K562 (cell line): ENCODE data around the gene LONRF3. TPM values are rescaled to one million over a fixed set of nuclear protein-coding genes. Genes with fewer than 3 reads are reported as not detected.
A peak's percentile ranks its signal among the peaks of the same experiment; 100 is the strongest.

Experiments used
- ATAC-seq: fragments of 200-7000 bp; cut with Tn5 transposase; 3 replicates; pipeline ENCODE4 v1.9.1; 2020; ENCODE audit warnings: moderate library complexity
- BruUV-seq: library from RNA; stranded (reverse); fragments of 400-500 nt; replicated peaks from 2 replicates; lab custom pipeline; 2021; lab: Mats Ljungman, UMichigan
- CTCF ChIA-PET: fragments of 300-600 bp; formaldehyde crosslinking; extraction: SDS; loops from one replicate; lab custom pipeline; 2021; ENCODE audit warnings: low intra/inter-chr PET ratio; lab: Yijun Ruan, JAX
- POLR2A ChIA-PET: fragments of 300-600, 350-650 bp; sonication (Branson Sonifier 250); formaldehyde crosslinking; extraction: SDS; loops from one replicate; lab custom pipeline; 2021; ENCODE audit warnings: antibody characterized with exemption, inconsistent platforms; lab: Yijun Ruan, JAX
- DNase-seq, 4 experiments: peaks; one replicate each; pipeline versions ENCODE4 v3.0.0 to v3.0.0-alpha.2; 2011 to 2018; ENCODE audit warnings: low spot score in 3 of 4, mixed read lengths in 3 of 4; ENCODE audit errors: extremely low read depth in 1 of 4
- FAIRE-seq: peaks from 2 replicates; lab custom pipeline; 2011; peaks lifted over from hg19 to GRCh38; lab: Jason Lieb, UNC
- H2AFZ ChIP-seq: 2 replicates; pipeline ENCODE4 v1.6.0; 2011; ENCODE audit warnings: low read depth, low read length, control low read depth, inconsistent platforms
- H3K27ac ChIP-seq: fragments of 200-600 bp; 3 replicates; pipeline ENCODE4 v1.8.0; 2011; ENCODE audit warnings: low read depth, mild to moderate bottlenecking, control low read depth, inconsistent platforms, low read length, moderate library complexity, mixed read lengths; ENCODE audit errors: extremely low read depth
- H3K27me3 ChIP-seq, 2 experiments: fragments of 300-600 bp in 1 of 2; 2 replicates in 1 of 2; 3 replicates in 1 of 2; pipeline versions ENCODE4 v1.6.0 to v1.8.0; 2011; ENCODE audit warnings: inconsistent platforms in 2 of 2, low read length in 2 of 2, mild to moderate bottlenecking in 1 of 2, mixed read lengths in 1 of 2, moderate library complexity in 1 of 2; ENCODE audit not compliant: control insufficient read depth in 2 of 2, insufficient read depth in 2 of 2
- H3K36me3 ChIP-seq: fragments of 300-600 bp; 3 replicates; pipeline ENCODE4 v1.8.0; 2011; ENCODE audit warnings: mild to moderate bottlenecking, low read length, inconsistent platforms; ENCODE audit not compliant: control insufficient read depth, insufficient read depth
- H3K4me1 ChIP-seq, 2 experiments: fragments of 200-600 bp in 1 of 2; replicated peaks in 1 of 2; 2 replicates in 1 of 2; 3 replicates in 1 of 2; pipeline versions ENCODE4 v1.5.1 to v1.8.0; 2011; ENCODE audit warnings: inconsistent platforms in 2 of 2, low read length in 2 of 2, mild to moderate bottlenecking in 1 of 2, mixed read lengths in 1 of 2, moderate library complexity in 1 of 2; ENCODE audit not compliant: control insufficient read depth in 2 of 2, insufficient read depth in 2 of 2
- H3K4me2 ChIP-seq: 2 replicates; pipeline ENCODE4 v1.6.1; 2011; ENCODE audit warnings: low read length, control low read depth, inconsistent platforms, mixed read lengths; ENCODE audit not compliant: insufficient read depth
- H3K4me3 ChIP-seq: fragments of 200-600 bp; sonication (generic), shearing (Covaris generic); 2 replicates; pipeline ENCODE4 v1.5.1; 2016; ENCODE audit warnings: control low read depth, inconsistent platforms
- H3K79me2 ChIP-seq: fragments of 200-600 bp; 3 replicates; pipeline ENCODE4 v1.8.0; 2011; ENCODE audit warnings: low read length, inconsistent platforms; ENCODE audit not compliant: control insufficient read depth, insufficient read depth
- H3K9ac ChIP-seq, 2 experiments: 2 replicates each; pipeline versions ENCODE4 v1.6.0 to v1.6.1; 2011; ENCODE audit warnings: low read depth in 2 of 2, low read length in 2 of 2, control low read depth in 1 of 2, inconsistent platforms in 1 of 2, mild to moderate bottlenecking in 1 of 2, mixed read lengths in 1 of 2; ENCODE audit not compliant: insufficient read depth in 1 of 2
- H3K9me1 ChIP-seq: one replicate; pipeline ENCODE4 v1.6.0; 2011; ENCODE audit warnings: inconsistent platforms, mild to moderate bottlenecking, low read length, moderate library complexity; ENCODE audit not compliant: control insufficient read depth, insufficient read depth
- H3K9me3 ChIP-seq: replicated peaks from 2 replicates; pipeline ENCODE4 v1.5.1; 2011; ENCODE audit warnings: low read depth, low read length, inconsistent platforms; ENCODE audit not compliant: control insufficient read depth, insufficient read depth
- H4K20me1 ChIP-seq: replicated peaks from 2 replicates; pipeline ENCODE4 v1.6.1; 2011; ENCODE audit warnings: low read length, inconsistent platforms, mixed read lengths; ENCODE audit not compliant: control insufficient read depth, insufficient read depth
- ARID1B ChIP-seq: fragments of 450-650 bp; IDR thresholded peaks from 2 replicates; pipeline ENCODE4 v1.6.1; 2016; ENCODE audit warnings: antibody characterized with exemption, mild to moderate bottlenecking, inconsistent platforms
- ATF1 ChIP-seq, 2 experiments: fragments of 450-650 bp in 1 of 2; IDR thresholded peaks; 2 replicates each; pipeline ENCODE4 v1.6.1; 2016; ENCODE audit warnings: missing compliant biosample characterization in 1 of 2, missing genetic modification characterization in 1 of 2
- CBFA2T2 ChIP-seq: fragments of 450-650 bp; conservative IDR thresholded peaks from 2 replicates; pipeline ENCODE4 v1.6.1; 2017; ENCODE audit warnings: mild to moderate bottlenecking
- CBFA2T3 ChIP-seq: fragments of 450-650 bp; IDR thresholded peaks from 2 replicates; pipeline ENCODE4 v1.6.1; 2017
- CHCHD3 ChIP-seq: fragments of 250-450 bp; sonication (Bioruptor Pico); IDR thresholded peaks from 2 replicates; pipeline ENCODE4 v2.1.2; 2022; ENCODE audit warnings: mild to moderate bottlenecking
- DACH1 ChIP-seq: fragments of 450-650 bp; IDR thresholded peaks from 2 replicates; pipeline ENCODE4 v1.6.1; 2018; ENCODE audit not compliant: partially characterized antibody
- DPF2 ChIP-seq: fragments of 450-650 bp; IDR thresholded peaks from 2 replicates; pipeline ENCODE4 v1.6.1; 2016
- EGR1 ChIP-seq: fragments of 450-650 bp; conservative IDR thresholded peaks from 2 replicates; pipeline ENCODE4 v1.6.1; 2017; ENCODE audit warnings: mild to moderate bottlenecking
- EP300 ChIP-seq: IDR thresholded peaks from 2 replicates; pipeline ENCODE4 v1.6.1; 2012; ENCODE audit warnings: low read length, improper control_type of control experiment
- ETV1 ChIP-seq: fragments of 450-650 bp; conservative IDR thresholded peaks from 2 replicates; pipeline ENCODE4 v1.6.1; 2016; ENCODE audit warnings: missing genetic modification characterization, control low read depth, low read depth, missing compliant biosample characterization
- GATAD2A ChIP-seq: fragments of 450-650 bp; IDR thresholded peaks from 2 replicates; pipeline ENCODE4 v1.6.1; 2017
- HDAC1 ChIP-seq, 2 experiments: fragments of 450-650 bp; IDR thresholded peaks; 2 replicates each; pipeline ENCODE4 v1.6.1; 2016 to 2017; ENCODE audit warnings: inconsistent platforms in 1 of 2, mild to moderate bottlenecking in 1 of 2, moderate library complexity in 1 of 2
- KDM1A ChIP-seq, 2 experiments: fragments of 450-650 bp; IDR thresholded peaks; 2 replicates each; pipeline ENCODE4 v1.6.1; 2016; ENCODE audit warnings: mild to moderate bottlenecking in 2 of 2
- KLF13 ChIP-seq: fragments of 450-650 bp; IDR thresholded peaks from 2 replicates; pipeline ENCODE4 v1.6.1; 2016; ENCODE audit warnings: missing genetic modification characterization, low read depth, mild to moderate bottlenecking, missing compliant biosample characterization, moderate library complexity, borderline replicate concordance
- MCM2 ChIP-seq: fragments of 450-650 bp; IDR thresholded peaks from 2 replicates; pipeline ENCODE4 v1.6.1; 2017; ENCODE audit warnings: low read depth, mild to moderate bottlenecking
- MIER1 ChIP-seq: fragments of 450-650 bp; IDR thresholded peaks from 2 replicates; pipeline ENCODE4 v1.6.1; 2016; ENCODE audit warnings: antibody characterized with exemption, mild to moderate bottlenecking, low read depth
- MXI1 ChIP-seq: IDR thresholded peaks from 2 replicates; pipeline ENCODE4 v1.6.1; 2011; ENCODE audit warnings: low read depth, mild to moderate bottlenecking, improper control_type of control experiment, low read length
- NBN ChIP-seq: fragments of 450-650 bp; IDR thresholded peaks from 2 replicates; pipeline ENCODE4 v1.6.1; 2016; ENCODE audit warnings: low read depth, mild to moderate bottlenecking
- NCOR1 ChIP-seq: fragments of 450-650 bp; IDR thresholded peaks from 2 replicates; pipeline ENCODE4 v1.6.1; 2016; ENCODE audit warnings: mild to moderate bottlenecking, moderate library complexity
- NEUROD1 ChIP-seq: fragments of 150-350 bp; IDR thresholded peaks from 2 replicates; pipeline ENCODE4 v1.6.1; 2014; ENCODE audit warnings: borderline replicate concordance, low read length, low read depth; ENCODE audit not compliant: partially characterized antibody
- SMARCA4 ChIP-seq: fragments of 450-650 bp; IDR thresholded peaks from 2 replicates; pipeline ENCODE4 v1.6.1; 2016
- SNIP1 ChIP-seq: fragments of 450-650 bp; IDR thresholded peaks from 2 replicates; pipeline ENCODE4 v1.7.1; 2017; ENCODE audit warnings: low read depth, mild to moderate bottlenecking
- SRSF3 ChIP-seq: fragments of 200-400 bp; formaldehyde crosslinking; IDR thresholded peaks from 2 replicates; pipeline ENCODE4 v1.6.1; 2016; ENCODE audit warnings: mild to moderate bottlenecking, low read length, moderate library complexity; ENCODE audit not compliant: insufficient read depth
- TAL1 ChIP-seq: fragments of 450-650 bp; IDR thresholded peaks from 2 replicates; pipeline ENCODE4 v1.6.1; 2016; ENCODE audit warnings: mild to moderate bottlenecking
- TBL1XR1 ChIP-seq, 2 experiments: IDR thresholded peaks; 2 replicates each; pipeline ENCODE4 v1.6.1; 2012; ENCODE audit warnings: improper control_type of control experiment in 2 of 2, low read length in 2 of 2, mild to moderate bottlenecking in 1 of 2
- TCF3 ChIP-seq: sonication (generic); formaldehyde crosslinking; IDR thresholded peaks from 2 replicates; pipeline ENCODE4 v1.4.0; 2020; ENCODE audit warnings: mild to moderate bottlenecking, missing genetic modification reagents
- TEAD4 ChIP-seq, 2 experiments: sonication (generic) in 1 of 2; formaldehyde crosslinking in 1 of 2; IDR thresholded peaks; 2 replicates each; pipeline versions ENCODE4 v1.6.1 to v1.8.0; 2012 to 2022; ENCODE audit warnings: borderline replicate concordance in 1 of 2, inconsistent platforms in 1 of 2, low read length in 1 of 2, mild to moderate bottlenecking in 1 of 2, missing genetic modification reagents in 1 of 2
- ZNF23 ChIP-seq: fragments of 250-450 bp; sonication (Bioruptor Pico); IDR thresholded peaks from 2 replicates; pipeline ENCODE4 v1.4.0; 2020; ENCODE audit warnings: mild to moderate bottlenecking
- ZNF24 ChIP-seq: fragments of 450-650 bp; IDR thresholded peaks from 2 replicates; pipeline ENCODE4 v1.6.1; 2016
- WGBS: fragments of 100-300 bp; shearing (Covaris generic); methylation state at CpG from one replicate; pipeline ENCODE4 v1.1.6; 2016; ENCODE audit warnings: low coverage, mixed read lengths; ENCODE audit not compliant: insufficient coverage; ENCODE audit errors: missing lambda C conversion rate; 5-methylcytosine and 5-hydroxymethylcytosine counted together
- in situ Hi-C: fragments of 300-500 bp; cut with MboI; formaldehyde crosslinking; loops from 4 replicates; pipeline ENCODE4 v1.15.0; 2018; ENCODE audit warnings: inconsistent platforms, mixed read lengths
- intact Hi-C: fragments of 100-400 bp; cut with micrococcal nuclease; formaldehyde crosslinking; loops from 2 replicates; pipeline ENCODE4 v1.14.2; 2022
- polyA plus RNA-seq, 8 experiments: library from polyadenylated mRNA; depleted of rRNA in 4 of 8; stranded (reverse) in 5 of 8; unstranded in 3 of 8; fragments of >200 nt; fragmentation: Nextera tagmentation in 2 of 8; fragmentation: Illumina TruSeq in 1 of 8; extraction: Ambion mirVana in 2 of 8; extraction: Trizol in 1 of 8; gene quantifications; 2 replicates each; pipeline versions ENCODE4 v1.2.1 to v1.2.3, GENCODE V29; 2011 to 2014; ENCODE audit warnings: inconsistent platforms in 1 of 8, missing spikeins in 1 of 8
- total RNA-seq, 7 experiments: library from RNA; depleted of rRNA in 6 of 7; stranded (reverse); fragments of >200 nt in 6 of 7; fragmentation: Illumina TruSeq in 2 of 7; extraction: Trizol in 2 of 7; gene quantifications; 2 replicates each; pipeline versions ENCODE4 v1.2.1 to v1.2.3, GENCODE V29; 2011 to 2021; ENCODE audit warnings: low replicate concordance in 1 of 7

Gene LONRF3
- total and polyA plus RNA-seq, 9 of the 15 experiments (the other 6 are each of a cell fraction or from before 2014, with no cell fraction given), result 1.3 to 22.0 (median 8.7) TPM

DNA sequence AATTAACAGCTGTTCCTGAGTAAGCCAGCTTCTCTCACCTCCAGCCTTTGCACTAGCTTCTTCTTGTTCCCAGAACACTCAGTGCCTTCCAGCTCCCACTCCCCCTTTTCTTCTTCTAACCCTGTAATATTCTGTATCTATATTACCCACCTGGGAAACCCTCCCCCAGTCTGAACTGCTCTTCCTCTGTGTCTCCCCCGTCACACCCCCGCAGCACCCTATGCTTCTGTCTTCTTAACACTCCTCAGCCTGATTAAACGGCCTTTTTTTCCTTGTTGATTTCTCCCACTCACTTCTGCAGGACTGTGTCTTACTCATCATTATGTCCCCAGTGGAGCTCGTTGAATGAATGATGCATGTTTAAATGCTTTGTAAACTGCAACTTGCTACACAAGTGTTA, 9.0 kb upstream of the LONRF3 start:
- intact Hi-C loops, result no loop called here
- Histone ChIP-seq H2AFZ (no peak overlapping the region), H3K4me1 (peaks cover 0 to 18% of the 10 kb centered on the region in 2 experiments; a peak in 3 of 5 replicates), H3K27ac (no peak overlapping the region), H3K9me3 (no peaks in the 10 kb centered on the region), H3K27me3 (peaks cover 0 to 10% of the 10 kb centered on the region in 2 experiments; a peak in 2 of 5 replicates), H3K79me2 (no peaks in the 10 kb centered on the region), H3K36me3 (no peaks in the 10 kb centered on the region), H3K4me2 (peak overlapping the region; percentile 41; the same call in 1 of the 2 replicates), H4K20me1 (no peaks in the 10 kb centered on the region), H3K9me1 (no peaks in the 10 kb centered on the region), H3K9ac (no peak overlapping the region), H3K4me3 (no peak overlapping the region)
- no TSS peak for BruUV-seq
- ChIA-PET POLR2A (interaction anchor here (0.5 to 1.2 kb wide), 2 partner anchors 17 to 35 kb away, joined by 3 read pairs; no protein-coding TSS in a partner anchor), CTCF (no interaction called here)
- FAIRE-seq (peak; percentile 40), DNase-seq (peak; percentile 41 to 65 (median 46)), ATAC-seq (peak; percentile 45)
- WGBS, result 7% methylated on average over 4 of the region's 4 CpGs
- in situ Hi-C loops, result no loop called here
- no peak for TF ChIP-seq SNIP1
- peak; percentile 40; the same call in 1 of the 2 replicates for TF ChIP-seq TEAD4 (IDR thresholded peaks at IDR 0.05; ENCODE audit: low read length)
- TF ChIP-seq TEAD4 (CRISPR knock-in tag; IDR thresholded peaks at IDR 0.05; ENCODE audit: borderline replicate concordance), result no peak
- no peak for TF ChIP-seq SRSF3
- TF ChIP-seq TCF3 (CRISPR knock-in tag), result peak; percentile 49; the same call in 1 of the 2 replicates
- TF ChIP-seq ATF1 (CRISPR knock-in tag; IDR thresholded peaks at IDR 0.05), result no peak
- TF ChIP-seq ATF1 (tag; IDR thresholded peaks at IDR 0.05), result no peak
- TF ChIP-seq ZNF23 (CRISPR knock-in tag), result no peak
- peak; percentile 78 for TF ChIP-seq ZNF24
- TF ChIP-seq TAL1, result peak; percentile 32; the same call in 1 of the 2 replicates
- TF ChIP-seq CHCHD3 (CRISPR knock-in tag), result no peak
- TF ChIP-seq MXI1, result no peak
- 0 out of 4 replicates have a peak, but pooled peaks of 1 of the 2 experiments have one; percentile 44 for TF ChIP-seq HDAC1 (IDR thresholded peaks at IDR 0.05)
- TF ChIP-seq KLF13, result no peak
- no peak for TF ChIP-seq MCM2
- TF ChIP-seq ARID1B, result peak; percentile 69
- TF ChIP-seq DACH1, result peak; percentile 71
- no peak for TF ChIP-seq ETV1 (tag)
- TF ChIP-seq CBFA2T2, result peak; percentile 56
- 0 out of 4 replicates have a peak, but pooled peaks of 1 of the 2 experiments have one; percentile 15 for TF ChIP-seq KDM1A (IDR thresholded peaks at IDR 0.05)
- TF ChIP-seq TBL1XR1 (IDR thresholded peaks at IDR 0.05; ENCODE audit: low read length in 2 of 2), result no peak
- peak; percentile 30; the same call in 1 of the 2 replicates for TF ChIP-seq EP300
- no peak for TF ChIP-seq MIER1
- no peak for TF ChIP-seq NBN
- TF ChIP-seq EGR1, result peak; percentile 94
- TF ChIP-seq CBFA2T3, result peak; percentile 78
- TF ChIP-seq SMARCA4, result peak; percentile 16; the same call in 1 of the 2 replicates
- peak; percentile 50 for TF ChIP-seq NCOR1
- 0 out of 2 replicates have a peak, but pooled peaks have one; percentile 24 for TF ChIP-seq DPF2
- no peak for TF ChIP-seq NEUROD1
- 0 out of 2 replicates have a peak, but pooled peaks have one; percentile 40 for TF ChIP-seq GATAD2A
